Glutamatergic neuron (in vitro differentiated cells): ENCODE data around the gene GNG4. TPM values are rescaled to one million over a fixed set of nuclear protein-coding genes. Genes with fewer than 3 reads are reported as not detected.

Source experiments
- DNase-seq: peaks from one replicate; pipeline ENCODE4 v3.0.0; 2022
- H3K27ac Mint-ChIP-seq: one replicate; pipeline ENCODE4 v1.8.0; 2020; ENCODE audit warnings: mild to moderate bottlenecking, mixed read lengths, inconsistent platforms; ENCODE audit not compliant: unreplicated experiment
- H3K27me3 Mint-ChIP-seq: one replicate; pipeline ENCODE4 v1.8.0; 2020; ENCODE audit warnings: mild to moderate bottlenecking, moderate library complexity, mixed read lengths, inconsistent platforms; ENCODE audit not compliant: unreplicated experiment
- H3K36me3 Mint-ChIP-seq: one replicate; pipeline ENCODE4 v1.8.0; 2020; ENCODE audit warnings: mild to moderate bottlenecking, mixed read lengths, inconsistent platforms; ENCODE audit not compliant: unreplicated experiment
- H3K4me1 Mint-ChIP-seq: one replicate; pipeline ENCODE4 v1.8.0; 2020; ENCODE audit warnings: mild to moderate bottlenecking, low read depth, mixed read lengths, inconsistent platforms; ENCODE audit not compliant: unreplicated experiment
- H3K4me3 Mint-ChIP-seq: one replicate; pipeline ENCODE4 v1.8.0; 2020; ENCODE audit warnings: mild to moderate bottlenecking, mixed read lengths, inconsistent platforms; ENCODE audit not compliant: unreplicated experiment
- H3K9me3 Mint-ChIP-seq: one replicate; pipeline ENCODE4 v1.8.0; 2020; ENCODE audit warnings: mild to moderate bottlenecking, moderate library complexity, mixed read lengths, inconsistent platforms; ENCODE audit not compliant: unreplicated experiment
- CTCF ChIP-seq: fragments of 200-600 bp; sonication (generic); IDR thresholded peaks from one replicate; pipeline ENCODE4 v1.5.0; 2021; ENCODE audit not compliant: partially characterized antibody, unreplicated experiment
- total RNA-seq: library from RNA; stranded (reverse); fragmentation: NEBNext Ultra II Directional; extraction: Animal tissue kit (Norgen Biotek cat#: 25700); gene quantifications from one replicate; pipeline ENCODE4 v1.2.1, GENCODE V29; 2021; ENCODE audit not compliant: unreplicated experiment

The GNG4 gene
- total RNA-seq, 1 donor from 2014 or later, result 124 TPM

- Mint-ChIP-seq H3K4me1 (peaks cover 4% of the 10 kb centered on the region), H3K36me3 (no peaks in the 10 kb centered on the region), H3K4me3 (no peak overlapping the region), H3K9me3 (peaks cover 3% of the 10 kb centered on the region), H3K27me3 (no peaks in the 10 kb centered on the region), H3K27ac (no peak overlapping the region)
- DNase-seq, result no peak
- TF ChIP-seq CTCF, result no peak
These were observed 12.0 kb upstream of the GNG4 start for GRCh38 chr1:235661568-235661967.

- Mint-ChIP-seq H3K9me3 (peaks cover 1% of the 10 kb centered on the region), H3K36me3 (no peaks in the 10 kb centered on the region), H3K4me3 (no peak overlapping the region), H3K27me3 (no peaks in the 10 kb centered on the region), H3K4me1 (peaks cover 4% of the 10 kb centered on the region), H3K27ac (no peak overlapping the region)
- TF ChIP-seq CTCF, result no peak
- no peak for DNase-seq
These were observed 9.7 kb upstream of the GNG4 start for GRCh38 chr1:235659186-235659771.

GRCh38 chr1:235657747-235658526 lies 8.4 kb upstream of the GNG4 start:
- no peaks in the 10 kb centered on the region for H3K36me3 Mint-ChIP-seq
- peaks cover 1% of the 10 kb centered on the region for H3K9me3 Mint-ChIP-seq
- peaks cover 4% of the 10 kb centered on the region for H3K4me1 Mint-ChIP-seq
- H3K4me3 Mint-ChIP-seq, result no peak overlapping the region
- DNase-seq, result no peak
- no peak overlapping the region for H3K27ac Mint-ChIP-seq
- H3K27me3 Mint-ChIP-seq, result no peaks in the 10 kb centered on the region
- TF ChIP-seq CTCF, result no peak

GRCh38 chr1:235657269-235657668 lies 7.7 kb upstream of the GNG4 start:
- DNase-seq, result no peak
- Mint-ChIP-seq H3K36me3 (no peaks in the 10 kb centered on the region), H3K4me3 (no peak overlapping the region), H3K4me1 (peaks cover 4% of the 10 kb centered on the region), H3K27ac (no peak overlapping the region), H3K27me3 (peaks cover 2% of the 10 kb centered on the region), H3K9me3 (peaks cover 1% of the 10 kb centered on the region)
- no peak for TF ChIP-seq CTCF

- H3K4me3 Mint-ChIP-seq, result no peak overlapping the region
- no peak for TF ChIP-seq CTCF
- no peaks in the 10 kb centered on the region for H3K36me3 Mint-ChIP-seq
- H3K4me1 Mint-ChIP-seq, result peaks cover 4% of the 10 kb centered on the region
- H3K27me3 Mint-ChIP-seq, result peaks cover 9% of the 10 kb centered on the region
- no peak for DNase-seq
- no peak overlapping the region for H3K27ac Mint-ChIP-seq
- peaks cover 9% of the 10 kb centered on the region for H3K9me3 Mint-ChIP-seq
These were observed 2.8 kb upstream of the GNG4 start for GRCh38 chr1:235652364-235652763.
